Effector memory CD8-positive, alpha-beta T cell (primary cell): Measurements from ENCODE around the gene HMGB1.

Experiments used
- ATAC-seq: fragments of 150-1000 bp; cut with Tn5 transposase; replicated peaks from 2 replicates; pipeline ENCODE4 v1.10.0; 2021; ENCODE audit warnings: mild to moderate bottlenecking, moderate library complexity
- DNase-seq, 3 experiments: peaks; one replicate each; pipeline ENCODE4 v3.0.0; 2021
- H3K27ac Mint-ChIP-seq, 2 donors: one replicate each; pipeline ENCODE4 v1.8.0; 2022; ENCODE audit warnings: mild to moderate bottlenecking in 2 of 2, mixed read lengths in 2 of 2, moderate library complexity in 2 of 2
- H3K27me3 Mint-ChIP-seq, 2 donors: one replicate each; pipeline ENCODE4 v1.8.0; 2022; ENCODE audit warnings: mixed read lengths in 2 of 2
- H3K36me3 Mint-ChIP-seq: one replicate; pipeline ENCODE4 v1.8.0; 2022; ENCODE audit warnings: mild to moderate bottlenecking, moderate library complexity, mixed read lengths; ENCODE audit not compliant: insufficient read depth
- H3K4me1 Mint-ChIP-seq, 2 donors: one replicate each; pipeline ENCODE4 v1.8.0; 2022; ENCODE audit warnings: low read depth in 2 of 2, mixed read lengths in 2 of 2
- H3K4me3 Mint-ChIP-seq, 2 donors: one replicate each; pipeline ENCODE4 v1.8.0; 2022; ENCODE audit warnings: mild to moderate bottlenecking in 2 of 2, mixed read lengths in 2 of 2, moderate library complexity in 2 of 2
- H3K9me3 Mint-ChIP-seq, 2 donors: one replicate each; pipeline ENCODE4 v1.8.0; 2022; ENCODE audit warnings: mixed read lengths in 2 of 2

The HMGB1 gene

DNA sequence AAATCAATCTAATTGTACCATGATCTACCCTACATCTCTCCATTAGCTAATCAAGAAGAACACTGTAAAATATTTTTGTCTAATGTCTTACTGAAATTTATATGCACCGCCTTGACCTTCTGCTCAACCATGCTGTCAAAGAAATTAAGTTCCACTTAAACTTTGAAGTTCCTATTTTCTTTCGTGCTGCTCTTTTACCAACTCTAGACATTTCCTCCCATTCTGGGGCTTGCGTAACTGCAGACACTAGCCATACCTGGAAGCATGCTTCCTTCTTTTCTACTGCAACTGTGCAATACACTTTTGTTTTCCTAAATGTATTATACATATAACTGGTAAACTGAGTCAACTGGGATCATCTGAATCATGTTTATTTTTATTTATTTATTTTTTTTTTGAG is 51.9 kb downstream of the HMGB1 start:
- Mint-ChIP-seq H3K4me3 (no peak overlapping the region), H3K9me3 (no peaks in the 10 kb centered on the region), H3K4me1 (peaks cover 6 to 8% of the 10 kb centered on the region in 2 donors), H3K36me3 (no peaks in the 10 kb centered on the region), H3K27ac (no peak overlapping the region), H3K27me3 (no peaks in the 10 kb centered on the region)
- DNase-seq = no peak
- ATAC-seq = no peak

GRCh38 chr13:30412346-30412745 is 53.4 kb downstream of the HMGB1 start:
- H3K4me3 Mint-ChIP-seq = no peak overlapping the region
- no peak for DNase-seq
- H3K9me3 Mint-ChIP-seq = no peaks in the 10 kb centered on the region
- H3K36me3 Mint-ChIP-seq = no peaks in the 10 kb centered on the region
- H3K27me3 Mint-ChIP-seq = no peaks in the 10 kb centered on the region
- H3K27ac Mint-ChIP-seq = no peak overlapping the region
- H3K4me1 Mint-ChIP-seq = peaks cover 14 to 16% of the 10 kb centered on the region in 2 donors
- no peak for ATAC-seq

DNA sequence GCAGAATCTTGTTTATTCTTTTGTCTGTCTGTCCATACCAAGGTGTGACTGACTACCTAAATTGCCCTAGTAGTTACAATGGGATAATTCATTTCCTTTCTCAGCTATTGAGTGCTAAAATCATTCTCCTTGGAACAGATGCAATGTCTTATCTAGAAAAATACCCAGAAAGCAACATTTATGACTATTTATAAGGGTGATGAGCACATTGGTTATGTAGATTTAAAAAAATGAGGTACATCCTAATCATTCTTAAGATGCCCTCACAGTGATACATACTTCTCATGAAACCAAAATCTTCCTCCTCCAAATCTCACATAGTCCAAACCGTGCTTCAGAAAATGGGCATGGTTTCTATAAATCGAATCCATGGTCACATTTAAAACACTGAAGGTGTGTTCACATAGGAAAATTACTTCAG is 55.0 kb downstream of the HMGB1 start:
- no peaks in the 10 kb centered on the region for H3K9me3 Mint-ChIP-seq
- peak overlapping the region in 1 of 2 donors; percentile 50 for H3K27ac Mint-ChIP-seq
- no peaks in the 10 kb centered on the region for H3K27me3 Mint-ChIP-seq
- DNase-seq (no peak), ATAC-seq (no peak)
- H3K4me1 Mint-ChIP-seq = peaks cover 17 to 21% of the 10 kb centered on the region in 2 donors
- H3K4me3 Mint-ChIP-seq = no peak overlapping the region
- no peaks in the 10 kb centered on the region for H3K36me3 Mint-ChIP-seq

- no peaks in the 10 kb centered on the region for H3K9me3 Mint-ChIP-seq
- H3K36me3 Mint-ChIP-seq = no peaks in the 10 kb centered on the region
- H3K27ac Mint-ChIP-seq = peak overlapping the region in 1 of 2 donors; percentile 50
- no peaks in the 10 kb centered on the region for H3K27me3 Mint-ChIP-seq
- peaks cover 17 to 20% of the 10 kb centered on the region in 2 donors for H3K4me1 Mint-ChIP-seq
- peak overlapping the region in 1 of 2 donors; percentile 24 for H3K4me3 Mint-ChIP-seq
- no peak for DNase-seq
- ATAC-seq = no peak
These were observed 55.6 kb downstream of the HMGB1 start for GRCh38 chr13:30409886-30410704.

- DNase-seq (peak; percentile 87 to 88 (median 87)), ATAC-seq (peak; percentile 91)
- Mint-ChIP-seq H3K36me3 (no peaks in the 10 kb centered on the region), H3K4me1 (peaks cover 17 to 20% of the 10 kb centered on the region in 2 donors), H3K4me3 (peak overlapping the region; percentile 78 to 80), H3K27ac (peak overlapping the region; percentile 46 to 84), H3K9me3 (no peaks in the 10 kb centered on the region), H3K27me3 (no peaks in the 10 kb centered on the region)
These were observed 57.2 kb downstream of the HMGB1 start for GRCh38 chr13:30408319-30409101.

DNA sequence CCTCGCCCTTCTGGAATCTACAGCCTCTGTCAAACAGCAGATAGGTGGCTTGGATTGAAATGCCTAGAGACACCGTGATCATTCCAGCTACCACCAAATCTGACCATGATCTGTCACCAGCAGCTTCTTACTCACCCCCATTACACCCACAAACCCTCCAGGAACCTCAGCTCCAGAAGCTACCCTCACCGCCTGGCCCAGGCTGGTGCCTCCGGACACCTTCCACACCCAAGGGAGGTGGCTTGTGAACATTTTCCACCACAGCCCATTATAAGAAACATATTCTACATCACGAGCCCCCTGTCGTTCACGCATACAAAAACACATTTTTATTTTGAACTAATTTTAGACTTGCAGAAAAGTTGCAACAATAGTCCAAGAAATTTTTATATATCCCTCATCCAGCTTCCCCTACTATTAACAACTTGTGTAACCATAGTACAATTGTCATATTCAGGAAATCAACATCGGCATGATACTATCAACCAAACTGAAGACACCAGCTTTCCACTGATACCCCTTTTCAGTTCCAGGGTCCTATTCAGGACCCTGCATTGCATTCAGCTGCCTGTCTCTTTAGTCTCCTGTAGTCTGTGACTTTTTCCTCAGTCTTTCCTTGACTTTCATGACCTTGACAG is 58.8 kb downstream of the HMGB1 start:
- Mint-ChIP-seq H3K36me3 (no peaks in the 10 kb centered on the region), H3K27me3 (no peaks in the 10 kb centered on the region), H3K4me1 (peaks cover 17 to 20% of the 10 kb centered on the region in 2 donors), H3K9me3 (no peaks in the 10 kb centered on the region), H3K4me3 (no peak overlapping the region), H3K27ac (peak overlapping the region in 1 of 2 donors; percentile 7)
- ATAC-seq (no peak), DNase-seq (no peak)
